Stimulated activated naive B cell treated with anti-CD40 and anti-IgM and Interleukin-4, amounts not matched to agents 10 μg/mL and 1 μg/mL and 100 μg/mL, for 72 hours (primary cell): ENCODE measurements around the gene ACOT6.
"Not testable (repeated sequence)": the region's sequence is repeated elsewhere in the genome, so short reads cannot be mapped to it uniquely, and the experiment has no call there.

Experiments used
- ATAC-seq, 2 donors: fragments of 150-1000 bp; cut with Tn5 transposase; replicated peaks; 2 replicates each; pipeline ENCODE4 v1.10.0; 2021; ENCODE audit warnings: moderate library complexity in 1 of 2
- DNase-seq: peaks from one replicate; pipeline ENCODE4 v3.0.0; 2021
- H3K27ac Mint-ChIP-seq: one replicate; pipeline ENCODE4 v1.8.0; 2022; ENCODE audit warnings: mild to moderate bottlenecking, mixed read lengths
- H3K27me3 Mint-ChIP-seq, 2 donors: one replicate each; pipeline ENCODE4 v1.8.0; 2022; ENCODE audit warnings: mixed read lengths in 2 of 2
- H3K36me3 Mint-ChIP-seq, 2 donors: one replicate each; pipeline ENCODE4 v1.8.0; 2022; ENCODE audit warnings: mixed read lengths in 2 of 2, mild to moderate bottlenecking in 1 of 2
- H3K4me1 Mint-ChIP-seq, 2 donors: one replicate each; pipeline ENCODE4 v1.8.0; 2022; ENCODE audit warnings: mixed read lengths in 2 of 2, mild to moderate bottlenecking in 1 of 2
- H3K4me3 Mint-ChIP-seq, 2 donors: one replicate each; pipeline ENCODE4 v1.8.0; 2022; ENCODE audit warnings: mild to moderate bottlenecking in 2 of 2, mixed read lengths in 2 of 2, moderate library complexity in 1 of 2
- H3K9me3 Mint-ChIP-seq, 2 donors: one replicate each; pipeline ENCODE4 v1.8.0; 2022; ENCODE audit warnings: mixed read lengths in 2 of 2, mild to moderate bottlenecking in 1 of 2

ACOT6 gene

GRCh38 chr14:73651005-73651404 is 38.7 kb downstream of the ACOT6 start:
- Mint-ChIP-seq H3K9me3 (no peaks in the 10 kb centered on the region), H3K36me3 (peaks cover 10 to 24% of the 10 kb centered on the region in 2 donors), H3K27ac (no peak overlapping the region), H3K27me3 (no peaks in the 10 kb centered on the region), H3K4me3 (no peak overlapping the region), H3K4me1 (peaks cover 0 to 3% of the 10 kb centered on the region in 2 donors)
- DNase-seq (no peak), ATAC-seq (no peak)

- no peaks in the 10 kb centered on the region for H3K9me3 Mint-ChIP-seq
- ATAC-seq (no peak), DNase-seq (no peak)
- H3K36me3 Mint-ChIP-seq: peaks cover 13 to 28% of the 10 kb centered on the region in 2 donors
- H3K4me1 Mint-ChIP-seq: peaks cover 0 to 1% of the 10 kb centered on the region in 2 donors
- H3K4me3 Mint-ChIP-seq: no peak overlapping the region
- H3K27me3 Mint-ChIP-seq: no peaks in the 10 kb centered on the region
- no peak overlapping the region for H3K27ac Mint-ChIP-seq
These were observed 43.5 kb downstream of the ACOT6 start for GRCh38 chr14:73655851-73656250.

GRCh38 chr14:73659202-73659601 is 46.9 kb downstream of the ACOT6 start:
- not testable (repeated sequence) for H3K4me3 Mint-ChIP-seq, H3K9me3 Mint-ChIP-seq, H3K27ac Mint-ChIP-seq, ATAC-seq, H3K4me1 Mint-ChIP-seq, DNase-seq, H3K27me3 Mint-ChIP-seq
- H3K36me3 Mint-ChIP-seq: peaks cover 12 to 13% of the 10 kb centered on the region in 2 donors

- Mint-ChIP-seq H3K36me3 (peaks cover 9 to 12% of the 10 kb centered on the region in 2 donors), H3K27me3 (no peaks in the 10 kb centered on the region)
- no peak for ATAC-seq
These were observed 48.2 kb downstream of the ACOT6 start for GRCh38 chr14:73660511-73660910.

GRCh38 chr14:73661872-73662271 is 49.6 kb downstream of the ACOT6 start:
- Mint-ChIP-seq H3K27me3 (no peaks in the 10 kb centered on the region), H3K4me3 (no peak overlapping the region), H3K36me3 (peaks cover 9 to 13% of the 10 kb centered on the region in 2 donors), H3K9me3 (no peaks in the 10 kb centered on the region), H3K27ac (no peak overlapping the region), H3K4me1 (peaks cover 1 to 5% of the 10 kb centered on the region in 2 donors)
- DNase-seq (no peak), ATAC-seq (no peak)

More at GRCh38 chr14:73660511-73660910, 48.2 kb downstream of the ACOT6 start:
- Mint-ChIP-seq H3K4me3 (no peak overlapping the region), H3K27ac (no peak overlapping the region), H3K4me1 (peaks cover 1 to 5% of the 10 kb centered on the region in 2 donors), H3K9me3 (no peaks in the 10 kb centered on the region)
- DNase-seq: no peak

- no peak overlapping the region for H3K27ac Mint-ChIP-seq
- DNase-seq (no peak), ATAC-seq (no peak)
- no peak overlapping the region for H3K4me3 Mint-ChIP-seq
- peaks cover 9 to 13% of the 10 kb centered on the region in 2 donors for H3K36me3 Mint-ChIP-seq
- no peaks in the 10 kb centered on the region for H3K9me3 Mint-ChIP-seq
- peaks cover 1 to 5% of the 10 kb centered on the region in 2 donors for H3K4me1 Mint-ChIP-seq
- no peaks in the 10 kb centered on the region for H3K27me3 Mint-ChIP-seq
These were observed 50.2 kb downstream of the ACOT6 start for GRCh38 chr14:73662487-73662943.

- peaks cover 1 to 5% of the 10 kb centered on the region in 2 donors for H3K4me1 Mint-ChIP-seq
- peaks cover 7 to 14% of the 10 kb centered on the region in 2 donors for H3K36me3 Mint-ChIP-seq
- H3K27ac Mint-ChIP-seq: no peak overlapping the region
- no peaks in the 10 kb centered on the region for H3K27me3 Mint-ChIP-seq
- H3K4me3 Mint-ChIP-seq: no peak overlapping the region
- DNase-seq (no peak), ATAC-seq (peak; percentile 67 to 70)
- H3K9me3 Mint-ChIP-seq: no peaks in the 10 kb centered on the region
These were observed 51.4 kb downstream of the ACOT6 start for GRCh38 chr14:73663548-73664212.

- peaks cover 1 to 5% of the 10 kb centered on the region in 2 donors for H3K4me1 Mint-ChIP-seq
- H3K27me3 Mint-ChIP-seq: no peaks in the 10 kb centered on the region
- no peaks in the 10 kb centered on the region for H3K9me3 Mint-ChIP-seq
- peaks cover 8 to 19% of the 10 kb centered on the region in 2 donors for H3K36me3 Mint-ChIP-seq
- H3K27ac Mint-ChIP-seq: no peak overlapping the region
- ATAC-seq (no peak), DNase-seq (no peak)
- no peak overlapping the region for H3K4me3 Mint-ChIP-seq
These were observed 52.8 kb downstream of the ACOT6 start for GRCh38 chr14:73665130-73665529.

- H3K4me3 Mint-ChIP-seq: no peak overlapping the region
- no peak for ATAC-seq
- peaks cover 8 to 19% of the 10 kb centered on the region in 2 donors for H3K36me3 Mint-ChIP-seq
- H3K9me3 Mint-ChIP-seq: no peaks in the 10 kb centered on the region
- peak overlapping the region; percentile 20 for H3K27ac Mint-ChIP-seq
- peaks cover 1 to 5% of the 10 kb centered on the region in 2 donors for H3K4me1 Mint-ChIP-seq
- no peak for DNase-seq
- H3K27me3 Mint-ChIP-seq: no peaks in the 10 kb centered on the region
These were observed 54.3 kb downstream of the ACOT6 start for GRCh38 chr14:73666583-73666982.

- DNase-seq (no peak), ATAC-seq (no peak)
- Mint-ChIP-seq H3K4me1 (peaks cover 1 to 5% of the 10 kb centered on the region in 2 donors), H3K4me3 (no peak overlapping the region), H3K36me3 (peaks cover 5 to 12% of the 10 kb centered on the region in 2 donors), H3K27ac (no peak overlapping the region), H3K27me3 (no peaks in the 10 kb centered on the region), H3K9me3 (no peaks in the 10 kb centered on the region)
These were observed 55.5 kb downstream of the ACOT6 start for GRCh38 chr14:73667854-73668253.
